Epidermal melanocyte (primary cell): ENCODE measurements around the gene ANKK1.

ENCODE experiments used
- DNase-seq: peaks from one replicate; pipeline ENCODE4 v3.0.0; 2011; ENCODE audit warnings: low spot score; ENCODE audit not compliant: insufficient read length

The ANKK1 gene, protein sequence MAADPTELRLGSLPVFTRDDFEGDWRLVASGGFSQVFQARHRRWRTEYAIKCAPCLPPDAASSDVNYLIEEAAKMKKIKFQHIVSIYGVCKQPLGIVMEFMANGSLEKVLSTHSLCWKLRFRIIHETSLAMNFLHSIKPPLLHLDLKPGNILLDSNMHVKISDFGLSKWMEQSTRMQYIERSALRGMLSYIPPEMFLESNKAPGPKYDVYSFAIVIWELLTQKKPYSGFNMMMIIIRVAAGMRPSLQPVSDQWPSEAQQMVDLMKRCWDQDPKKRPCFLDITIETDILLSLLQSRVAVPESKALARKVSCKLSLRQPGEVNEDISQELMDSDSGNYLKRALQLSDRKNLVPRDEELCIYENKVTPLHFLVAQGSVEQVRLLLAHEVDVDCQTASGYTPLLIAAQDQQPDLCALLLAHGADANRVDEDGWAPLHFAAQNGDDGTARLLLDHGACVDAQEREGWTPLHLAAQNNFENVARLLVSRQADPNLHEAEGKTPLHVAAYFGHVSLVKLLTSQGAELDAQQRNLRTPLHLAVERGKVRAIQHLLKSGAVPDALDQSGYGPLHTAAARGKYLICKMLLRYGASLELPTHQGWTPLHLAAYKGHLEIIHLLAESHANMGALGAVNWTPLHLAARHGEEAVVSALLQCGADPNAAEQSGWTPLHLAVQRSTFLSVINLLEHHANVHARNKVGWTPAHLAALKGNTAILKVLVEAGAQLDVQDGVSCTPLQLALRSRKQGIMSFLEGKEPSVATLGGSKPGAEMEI

GRCh38 chr11:113387605-113388211 is at the start of gene ANKK1:
Gene ANKK1 (plus strand): TSS chr11:113387779. CDS start chr11:113387885, 106 bp downstream.
- no peak for DNase-seq

DNA sequence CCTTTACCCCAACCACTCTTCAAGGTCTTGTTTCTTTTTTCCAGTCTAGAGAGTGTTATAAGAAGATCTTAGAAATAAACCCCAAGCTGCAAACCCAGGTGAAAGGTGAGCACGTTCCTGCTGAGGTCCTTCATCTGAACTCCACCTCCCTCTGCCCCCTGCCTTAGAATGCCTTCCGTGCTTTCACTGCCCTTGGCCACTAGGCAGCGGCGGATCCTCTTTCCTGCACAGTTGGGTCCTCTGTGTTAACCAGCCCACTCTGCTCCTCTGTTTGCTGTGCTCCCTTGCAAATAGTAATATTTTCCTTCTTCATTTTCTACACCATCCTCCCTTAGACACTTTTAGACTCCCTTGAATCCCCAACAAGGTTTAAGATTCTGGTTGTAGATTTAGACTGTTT is 48.8 kb upstream of the ANKK1 start:
- DNase-seq: no peak

- DNase-seq: no peak
Observed at GRCh38 chr11:113339929-113340589, 47.5 kb upstream of the ANKK1 start.

GRCh38 chr11:113341388-113342165 is 46.0 kb upstream of the ANKK1 start:
- no peak for DNase-seq

GRCh38 chr11:113345978-113346377 is 41.6 kb upstream of the ANKK1 start:
- DNase-seq: no peak

DNA sequence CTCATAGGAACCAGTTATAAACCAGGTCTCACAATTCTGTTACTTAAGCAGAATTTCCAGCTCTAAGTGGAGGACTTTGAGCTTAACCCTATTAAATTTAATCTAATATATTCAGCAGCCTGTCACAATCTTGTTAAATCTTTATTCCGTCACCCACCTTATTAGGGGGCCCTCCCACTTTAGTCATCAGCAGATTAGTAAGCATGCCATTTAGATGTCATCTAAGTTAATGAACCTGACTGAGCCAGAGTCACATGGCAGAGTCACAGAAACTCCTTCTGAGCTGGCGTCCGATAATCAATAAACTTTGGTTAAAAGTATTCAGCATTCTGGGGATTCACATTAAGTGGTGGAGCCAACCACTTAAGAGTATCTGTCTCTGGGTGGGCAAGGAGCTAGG is 38.1 kb upstream of the ANKK1 start:
- DNase-seq: no peak

- DNase-seq: no peak
Observed at GRCh38 chr11:113350336-113351067, 37.1 kb upstream of the ANKK1 start.

DNA sequence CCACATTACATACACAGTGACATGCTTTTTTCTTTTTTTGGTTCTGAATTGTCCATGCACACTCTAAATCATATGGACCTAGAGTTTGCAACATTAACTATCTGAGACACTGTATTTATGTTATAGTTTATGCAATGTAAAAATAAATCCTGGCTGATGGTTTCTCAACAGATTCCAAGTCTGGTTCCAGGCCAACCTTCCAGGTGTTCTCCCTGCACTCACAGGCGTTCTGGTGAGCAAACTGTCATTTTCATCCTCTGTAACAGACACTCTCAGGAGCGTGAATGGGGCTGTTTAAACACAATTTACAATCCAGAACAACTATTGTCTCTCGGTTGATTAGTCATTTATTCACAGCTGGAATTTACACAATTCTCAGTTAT is 36.5 kb upstream of the ANKK1 start:
- DNase-seq: no peak

GRCh38 chr11:113351480-113351879 is 36.1 kb upstream of the ANKK1 start:
- DNase-seq: no peak

- no peak for DNase-seq
Observed at GRCh38 chr11:113356203-113356602, 31.4 kb upstream of the ANKK1 start.

DNA sequence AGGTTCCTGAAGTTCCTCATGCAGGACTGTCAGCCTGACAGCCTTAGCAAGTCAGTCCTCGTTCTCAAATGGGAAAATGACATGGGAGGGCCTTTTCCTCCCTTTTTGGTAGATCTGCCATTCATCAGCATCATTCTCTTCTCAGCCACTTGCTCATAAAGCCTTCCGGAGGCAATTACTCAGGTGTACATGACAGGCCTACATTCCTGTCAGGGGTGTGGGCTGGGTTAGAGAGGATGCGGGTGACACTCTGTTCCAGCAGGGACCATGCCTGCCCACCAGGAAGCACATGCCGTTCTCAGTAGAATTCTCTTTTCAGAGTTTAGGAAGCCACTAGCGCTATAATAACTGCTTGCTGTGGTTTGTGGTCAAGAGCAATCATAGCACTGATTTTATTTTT is 24.2 kb upstream of the ANKK1 start:
- DNase-seq: no peak

GRCh38 chr11:113363996-113364641 is 23.5 kb upstream of the ANKK1 start:
- no peak for DNase-seq

DNA sequence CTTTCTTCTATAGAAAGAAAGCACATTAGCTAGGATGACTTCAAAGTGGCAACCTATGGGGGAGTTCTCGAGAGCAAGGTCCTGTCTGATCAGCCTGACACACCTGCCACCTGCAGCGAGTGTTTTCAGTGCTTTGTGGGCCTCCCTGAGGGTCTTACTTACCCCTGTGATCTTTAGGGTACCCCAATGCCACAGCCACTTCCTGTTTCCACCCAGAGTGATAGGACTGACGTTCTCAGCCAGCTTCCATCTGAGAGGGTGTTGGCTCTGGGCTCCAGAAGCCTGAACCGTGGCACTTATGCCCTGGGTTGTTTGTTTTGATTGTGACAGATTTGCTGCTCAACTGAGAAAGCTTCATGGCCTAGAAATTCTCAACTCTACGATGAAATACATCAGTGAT is 21.7 kb upstream of the ANKK1 start:
- DNase-seq: no peak

GRCh38 chr11:113369411-113369810 is 18.2 kb upstream of the ANKK1 start:
- no peak for DNase-seq

- no peak for DNase-seq
Observed at GRCh38 chr11:113370634-113371033, 16.9 kb upstream of the ANKK1 start.

DNA sequence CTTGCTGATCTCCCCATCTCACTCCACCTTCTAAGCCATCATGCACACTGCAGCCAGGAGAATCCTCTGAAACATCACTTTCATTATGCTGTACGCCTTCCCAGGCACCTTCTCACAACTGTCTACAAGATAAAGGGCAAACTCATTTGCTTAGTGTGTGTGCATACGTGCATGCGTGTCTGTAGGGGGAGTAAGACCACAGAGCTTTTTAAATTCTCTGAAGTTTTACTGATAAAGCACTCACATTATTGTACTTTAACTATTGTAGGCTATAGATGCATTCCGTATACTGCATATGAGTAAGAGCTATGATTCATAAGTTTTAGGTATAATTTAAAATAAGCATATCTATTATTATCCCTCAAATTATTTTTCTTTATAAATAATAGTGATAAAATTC is 15.3 kb upstream of the ANKK1 start:
- no peak for DNase-seq

DNA sequence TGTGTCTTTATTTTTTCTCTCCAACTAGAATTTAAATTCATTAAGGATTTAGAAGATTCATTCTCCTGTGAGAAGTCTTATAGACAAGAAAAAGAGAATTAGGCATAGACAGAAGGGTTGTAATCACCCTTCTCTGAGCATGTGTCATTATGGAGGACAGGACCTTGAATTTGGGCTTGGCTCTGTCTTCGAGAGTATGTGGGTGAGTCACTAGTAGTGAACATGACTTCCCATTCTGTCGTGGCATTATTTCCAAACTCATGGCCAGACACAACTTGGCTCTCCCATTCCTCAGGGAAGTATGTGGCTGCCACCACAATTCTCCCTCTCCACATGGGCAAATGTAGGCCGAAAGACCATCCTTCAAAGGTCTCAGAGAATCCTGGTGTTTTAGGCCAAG is 14.3 kb upstream of the ANKK1 start:
- no peak for DNase-seq

DNA sequence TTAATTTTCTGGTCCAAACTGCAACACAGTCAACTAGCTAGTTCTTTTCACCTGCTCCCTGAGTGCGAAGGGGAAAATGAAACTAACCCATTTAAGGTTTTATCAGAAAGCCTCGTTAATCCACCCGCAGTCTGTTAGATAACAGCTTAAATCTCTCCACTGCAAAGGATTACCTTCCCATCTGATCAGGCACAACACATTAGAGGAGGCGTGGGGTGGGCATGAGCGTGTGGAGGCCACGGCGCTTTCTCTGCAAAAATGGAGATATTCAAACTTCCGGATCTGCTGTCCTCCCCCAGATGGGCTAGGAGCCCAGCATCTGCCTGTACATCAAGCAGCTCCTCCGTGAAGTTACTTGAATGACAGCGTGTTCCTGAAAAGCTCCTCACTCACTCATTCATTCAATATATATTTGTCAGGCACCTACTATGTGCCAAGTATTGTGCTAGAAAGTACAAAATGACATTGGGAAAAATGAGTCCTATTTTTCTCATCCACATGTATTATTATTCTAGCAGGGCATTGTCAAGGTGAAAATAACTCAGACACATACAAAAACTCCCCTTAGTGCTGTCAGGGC is 13.5 kb upstream of the ANKK1 start:
- no peak for DNase-seq

DNA sequence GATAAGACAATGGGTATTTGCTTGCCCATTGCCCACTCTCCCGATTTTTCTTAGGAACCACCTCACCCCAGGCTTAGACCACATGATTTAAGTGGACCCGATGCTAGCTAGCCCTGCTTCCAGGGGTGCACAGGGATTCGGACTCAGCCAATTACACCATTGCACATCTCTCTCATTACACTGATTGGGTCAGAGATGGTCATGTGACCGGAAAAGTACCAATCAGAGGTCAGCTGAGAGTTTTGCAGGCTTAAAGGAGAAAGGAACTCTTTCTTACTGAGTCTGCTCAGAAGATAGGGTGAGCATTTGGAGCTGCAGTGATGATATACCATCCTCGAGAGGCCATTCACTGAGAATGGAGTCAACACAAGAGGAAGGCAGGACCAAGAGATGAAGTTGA is 12.2 kb upstream of the ANKK1 start:
- no peak for DNase-seq

GRCh38 chr11:113376156-113376555 is 11.4 kb upstream of the ANKK1 start:
- no peak for DNase-seq
